HG03025 (cell line): ENCODE data around the gene SNRNP35.
"Not testable (repeated sequence)": the region's sequence is repeated elsewhere in the genome, so short reads cannot be mapped to it uniquely, and the experiment has no call there.

Source experiments
- ATAC-seq: cut with Tn5 transposase; IDR thresholded peaks from one replicate; pipeline ENCODE4 v1.9.1; 2021; ENCODE audit warnings: mild to moderate bottlenecking, moderate library complexity; ENCODE audit not compliant: unreplicated experiment, low FRiP score

Gene SNRNP35

DNA sequence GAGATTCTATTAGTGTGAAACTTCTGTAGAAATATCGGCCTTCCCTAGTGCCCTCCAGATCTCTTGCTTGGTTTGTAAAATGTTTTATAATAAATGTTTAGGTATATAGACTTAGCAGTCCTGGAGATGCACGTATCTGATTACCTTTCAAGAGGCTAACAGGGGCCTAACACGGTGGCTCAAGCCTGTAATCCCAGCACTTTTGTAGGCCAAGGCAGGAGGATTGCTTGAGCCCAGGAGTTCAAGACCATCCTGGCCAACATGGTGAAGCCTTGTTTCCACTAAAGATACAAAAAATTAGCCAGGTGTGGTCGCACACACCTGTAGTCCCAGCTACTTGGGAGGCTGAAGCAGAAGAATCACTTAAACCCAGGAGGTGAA lies 11.6 kb upstream of the SNRNP35 start:
- no peak for ATAC-seq

DNA sequence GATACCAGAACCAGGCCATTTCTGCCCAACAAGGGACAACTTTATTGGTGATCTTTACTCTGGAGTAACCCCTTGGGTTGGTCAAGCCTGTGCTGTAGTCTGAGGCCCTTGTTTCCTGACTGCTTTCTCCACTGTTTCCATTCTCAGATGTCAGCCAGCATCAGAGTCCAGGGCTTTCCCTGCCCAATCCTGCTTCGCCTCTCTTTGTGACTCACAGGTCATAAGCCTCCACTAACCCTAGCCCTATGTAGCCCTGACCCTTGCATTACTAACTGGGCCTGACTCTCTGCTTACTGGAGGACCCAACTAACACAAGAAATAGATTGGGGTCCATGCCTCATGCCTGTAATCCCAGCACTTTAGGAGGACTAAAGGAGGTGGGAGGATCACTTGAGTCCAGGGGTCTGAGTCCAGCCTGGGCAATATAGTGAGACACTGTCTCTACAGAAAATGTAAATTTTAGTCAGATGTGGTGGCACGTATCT lies 8.6 kb upstream of the SNRNP35 start:
- no peak for ATAC-seq

DNA sequence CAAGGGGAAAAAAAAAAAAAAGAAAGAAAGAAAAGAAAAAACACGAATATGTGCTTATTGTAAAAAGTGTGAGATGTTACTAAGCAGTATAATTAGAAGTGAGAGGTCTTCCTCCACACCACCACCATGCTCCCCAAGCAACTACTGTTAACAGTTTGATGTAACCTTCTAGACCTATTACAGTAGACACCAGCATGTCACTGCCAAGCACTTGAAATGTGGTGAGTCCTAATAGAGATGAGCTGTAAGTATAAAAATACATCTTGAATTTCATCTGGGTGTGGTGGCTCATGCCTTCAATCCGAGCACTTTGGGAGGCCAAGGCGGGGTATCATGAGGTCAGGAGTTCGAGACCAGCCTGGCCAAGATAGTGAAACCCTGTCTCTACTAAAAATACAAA lies 8.1 kb upstream of the SNRNP35 start:
- ATAC-seq = no peak

DNA sequence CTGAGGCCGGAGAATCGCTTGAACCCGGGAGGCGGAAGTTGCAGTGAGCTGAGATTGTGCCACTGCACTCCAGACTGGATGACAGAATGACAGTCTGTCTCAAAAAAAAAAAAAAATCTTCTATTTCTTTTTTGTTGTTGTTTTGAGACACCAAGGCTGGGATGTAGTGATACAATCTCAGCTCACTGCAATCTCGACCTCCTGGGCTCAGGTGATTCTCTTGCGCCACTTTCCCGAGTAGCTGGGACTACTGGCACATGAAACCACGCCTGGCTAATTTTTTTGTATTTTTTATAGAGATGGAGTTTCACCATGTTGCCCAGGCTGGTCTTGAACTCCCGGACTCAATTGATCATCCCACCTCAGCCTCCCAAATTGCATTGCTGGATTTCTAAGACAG lies 7.3 kb upstream of the SNRNP35 start:
- ATAC-seq = no peak

DNA sequence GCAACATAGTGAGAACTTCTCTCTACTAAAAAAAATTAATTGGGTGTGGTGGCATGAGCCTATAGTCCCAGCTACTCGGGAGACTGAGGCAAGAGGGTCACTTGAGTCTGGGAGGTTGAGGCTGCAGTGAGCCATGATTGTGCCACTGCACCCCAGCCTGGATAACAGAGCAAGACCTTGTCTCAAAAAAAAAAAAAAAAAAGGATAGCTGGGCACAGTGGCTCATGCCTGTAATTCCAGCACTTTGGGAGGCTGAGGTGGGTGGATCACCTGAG lies 5.7 kb upstream of the SNRNP35 start:
- ATAC-seq = not testable (repeated sequence)

DNA sequence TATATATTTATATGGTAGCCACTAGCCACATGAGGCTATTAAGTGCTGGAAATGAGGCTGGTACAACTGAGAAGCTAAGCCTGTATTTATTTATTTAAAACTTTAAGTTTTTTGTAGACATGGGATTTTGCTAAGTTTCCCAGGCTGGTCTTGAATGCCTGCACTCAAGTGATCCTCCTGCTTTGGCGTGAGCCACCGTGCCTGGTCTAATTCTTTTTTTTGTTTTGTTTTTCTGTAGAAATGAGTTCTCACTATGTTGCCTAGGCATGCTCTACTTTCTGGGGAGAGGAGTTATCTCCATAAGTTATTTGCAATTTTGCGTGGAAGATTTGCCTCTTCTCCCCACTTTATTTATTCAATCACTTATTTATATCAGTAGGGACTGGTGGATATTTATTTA lies 4.8 kb upstream of the SNRNP35 start:
- ATAC-seq = no peak

DNA sequence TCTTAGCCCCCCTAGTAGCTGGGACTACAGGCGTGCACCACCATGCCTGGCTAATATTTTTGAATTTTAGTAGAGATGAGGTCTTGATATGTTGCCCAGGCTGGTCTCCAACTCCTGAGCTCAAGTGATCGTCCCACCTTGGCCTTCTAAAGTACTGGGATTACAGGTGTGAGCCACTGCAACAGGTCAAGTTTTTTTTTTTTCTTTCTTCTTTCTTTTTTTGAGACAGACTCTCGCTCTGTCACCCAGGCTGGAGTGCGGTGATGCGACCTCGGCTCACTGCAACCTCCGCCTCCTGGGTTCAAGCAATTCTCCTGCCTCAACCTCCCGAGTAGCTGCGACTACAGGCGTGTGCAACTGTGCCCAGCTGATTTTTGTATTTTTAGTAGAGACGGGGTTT lies 5.2 kb downstream of the SNRNP35 start:
- not testable (repeated sequence) for ATAC-seq

DNA sequence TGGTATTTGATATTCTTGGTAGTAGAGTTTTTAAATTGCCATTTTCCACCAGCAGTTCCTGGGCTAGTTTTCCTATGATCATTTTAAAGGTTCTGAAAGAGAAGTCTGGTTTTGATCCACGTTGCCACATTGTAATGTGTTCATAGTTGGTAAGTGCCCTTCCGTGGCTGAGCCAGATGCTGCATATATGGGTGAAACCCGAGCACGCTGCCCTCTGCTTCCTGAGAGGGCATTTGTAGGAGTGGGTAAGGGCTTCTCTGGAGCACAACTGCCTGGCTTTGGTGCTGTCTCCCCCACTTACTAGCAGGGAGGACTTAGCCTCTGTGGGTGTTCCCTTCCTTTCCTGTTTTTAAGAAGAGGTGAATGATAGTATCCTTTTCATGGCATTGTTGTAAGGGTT lies 7.1 kb downstream of the SNRNP35 start:
- no peak for ATAC-seq

DNA sequence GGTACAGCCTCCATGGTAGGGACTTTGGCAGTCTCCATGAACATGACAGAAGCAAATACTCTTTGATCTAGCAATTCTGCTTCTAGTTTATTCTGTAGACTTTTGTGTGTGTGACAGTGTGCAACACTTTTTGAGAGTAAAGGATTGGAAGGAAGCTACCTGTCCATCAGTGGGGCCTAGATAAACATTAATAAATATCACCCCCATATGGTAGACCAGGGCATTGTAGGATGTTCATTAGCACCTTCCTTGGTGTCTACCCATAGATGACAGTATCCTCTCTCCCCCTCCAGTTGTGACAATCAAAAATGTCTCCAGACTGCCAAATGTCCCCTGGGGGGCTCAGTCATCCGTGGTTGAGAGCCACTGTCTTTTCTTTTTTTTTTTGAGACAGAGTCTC lies 10.8 kb downstream of the SNRNP35 start:
- ATAC-seq = no peak

DNA sequence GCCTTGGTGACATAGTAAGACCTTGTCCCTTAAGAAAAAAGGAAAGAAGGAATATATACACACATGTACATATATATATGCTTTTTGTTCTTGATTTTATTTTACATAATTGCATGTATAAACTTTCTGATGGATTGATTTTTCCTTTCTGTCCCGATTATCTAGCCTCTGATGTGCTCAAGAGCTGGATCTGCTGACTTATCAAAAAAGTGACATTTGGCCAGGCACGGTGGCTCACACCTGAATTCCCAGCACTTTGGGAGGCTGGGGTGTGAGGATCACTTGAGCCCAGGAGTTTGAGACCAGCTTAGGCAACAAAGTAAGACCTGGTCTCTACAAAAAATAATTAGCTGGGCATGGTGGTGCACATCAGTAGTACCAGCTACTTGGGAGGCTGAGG lies 12.0 kb downstream of the SNRNP35 start:
- no peak for ATAC-seq

DNA sequence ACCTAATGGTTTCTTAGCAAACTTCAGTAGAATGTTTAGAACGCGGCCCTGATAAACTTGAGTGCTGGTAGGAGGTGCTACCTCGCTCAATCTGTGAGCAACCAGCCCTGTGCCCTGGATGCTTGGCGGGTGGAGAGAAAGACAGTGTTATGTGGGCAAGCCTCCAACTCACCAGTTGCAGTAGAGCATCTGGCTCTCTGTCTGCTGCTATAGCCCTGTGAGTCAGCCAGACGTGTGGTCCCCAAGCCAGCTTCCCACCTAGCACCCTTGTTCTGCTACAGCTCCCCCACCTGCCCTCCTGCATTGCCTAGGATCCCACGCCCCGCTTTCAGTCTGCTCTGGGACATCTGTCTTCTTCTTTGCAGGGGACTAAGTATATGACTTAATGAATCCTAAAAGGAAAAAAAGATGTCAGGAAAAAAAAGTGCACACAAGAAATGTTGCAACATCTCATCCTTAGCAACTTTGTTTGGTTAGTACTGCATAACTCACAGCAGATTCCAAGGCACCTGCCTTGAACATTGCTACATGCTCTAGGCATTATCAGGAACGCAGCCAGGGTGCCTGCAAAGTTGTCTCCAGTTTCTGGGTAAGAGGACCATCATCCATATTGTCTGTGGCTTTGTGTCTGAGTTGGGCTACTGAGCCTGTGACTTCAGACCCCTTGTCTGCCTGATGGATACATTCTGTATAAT lies 13.6 kb downstream of the SNRNP35 start:
- ATAC-seq = no peak

DNA sequence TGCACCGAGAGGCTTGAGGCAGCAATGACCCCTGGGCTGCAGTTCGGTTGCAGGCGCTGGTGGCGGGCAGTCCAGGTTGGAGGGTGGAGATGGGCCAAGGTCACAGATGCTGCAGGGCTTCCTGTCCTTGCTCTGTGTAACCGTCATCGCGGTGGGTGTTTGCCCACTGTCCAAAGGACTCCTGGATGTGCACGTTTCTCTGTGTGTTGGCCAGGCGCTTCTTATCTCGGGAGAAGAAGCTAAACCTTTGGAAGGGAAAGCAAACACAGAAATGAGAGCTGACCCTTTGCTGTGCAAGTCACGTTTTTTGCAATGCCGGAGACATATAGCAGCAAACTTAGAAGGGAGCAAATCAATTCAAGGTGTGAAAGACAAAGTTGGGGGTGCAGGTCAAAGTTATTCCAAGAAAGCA lies 14.5 kb downstream of the SNRNP35 start:
- ATAC-seq = no peak

DNA sequence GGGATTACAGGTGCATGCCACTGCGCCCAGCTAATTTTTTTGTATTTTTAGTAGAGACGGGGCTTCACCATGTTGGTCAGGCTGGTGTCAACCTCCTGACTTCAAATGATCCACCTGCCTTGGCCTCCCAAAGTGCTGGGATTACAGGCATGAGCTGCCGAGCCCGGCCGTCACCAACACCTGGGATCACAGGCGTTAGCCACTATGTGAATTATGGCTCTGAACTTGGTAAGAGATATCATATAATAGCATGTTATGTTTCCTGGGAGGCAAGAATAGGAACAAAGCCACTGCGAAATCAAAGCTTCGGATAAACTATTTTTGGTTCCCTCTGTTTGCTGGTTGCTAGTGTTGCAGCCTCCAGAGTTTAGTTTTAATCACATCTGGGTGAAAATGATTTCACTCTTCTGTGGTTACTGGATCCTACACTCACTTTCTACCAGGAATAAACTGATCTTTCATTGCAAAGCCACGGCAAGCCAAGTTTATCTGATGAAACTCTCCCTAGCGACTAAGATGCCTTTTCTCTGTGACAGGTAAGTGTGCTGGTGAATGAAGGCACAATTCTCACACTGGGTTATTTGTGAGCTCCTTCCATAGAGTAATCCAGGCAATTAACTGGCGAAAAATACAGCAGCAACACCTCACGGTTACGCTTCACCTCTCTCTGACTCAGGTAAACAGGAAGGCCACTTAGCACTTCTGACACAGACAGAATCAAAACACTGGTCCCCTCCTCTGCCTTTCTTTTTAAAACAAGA lies 16.7 kb downstream of the SNRNP35 start:
- no peak for ATAC-seq

DNA sequence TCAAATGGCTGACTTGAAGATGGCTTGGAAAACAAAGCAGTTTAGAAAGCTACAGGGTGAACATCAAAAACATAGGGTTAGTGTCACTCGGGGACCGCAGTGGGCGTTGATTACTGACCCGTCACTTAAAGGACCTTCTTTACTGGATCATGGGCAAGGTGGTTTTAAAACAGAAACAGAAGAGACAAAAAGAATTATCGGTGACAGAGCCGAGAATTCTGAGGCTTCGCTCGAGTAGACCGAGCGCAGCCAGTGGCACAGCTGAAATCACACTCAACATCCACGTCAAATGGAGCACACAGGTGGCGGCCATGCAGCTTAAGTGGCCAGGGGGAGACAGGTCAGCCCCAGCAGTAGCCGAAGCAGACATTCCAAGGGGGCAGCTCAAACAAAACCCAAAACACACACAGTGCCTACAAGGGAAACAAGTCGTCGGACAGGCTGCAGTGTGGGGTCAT lies 17.3 kb downstream of the SNRNP35 start:
- no peak for ATAC-seq

DNA sequence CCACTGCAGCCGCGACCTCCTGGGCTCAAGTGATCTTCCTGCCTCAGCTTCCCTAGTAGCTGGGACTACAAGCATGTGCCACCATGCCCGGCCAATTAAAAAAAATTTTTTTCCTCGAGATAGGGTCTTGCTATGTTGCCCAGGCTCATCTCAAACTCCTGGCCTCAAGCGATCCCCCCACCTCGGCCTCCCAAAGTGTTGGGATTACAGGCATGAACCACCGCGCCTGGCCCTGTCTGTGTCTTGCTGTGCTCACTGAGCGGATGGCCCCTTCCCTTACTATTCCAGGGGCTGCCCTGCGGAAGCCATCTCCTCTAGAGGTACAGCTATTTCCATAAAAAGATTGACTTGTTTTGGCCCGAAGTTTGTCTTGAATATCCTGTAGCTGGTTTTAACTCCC lies 20.1 kb downstream of the SNRNP35 start:
- no peak for ATAC-seq

DNA sequence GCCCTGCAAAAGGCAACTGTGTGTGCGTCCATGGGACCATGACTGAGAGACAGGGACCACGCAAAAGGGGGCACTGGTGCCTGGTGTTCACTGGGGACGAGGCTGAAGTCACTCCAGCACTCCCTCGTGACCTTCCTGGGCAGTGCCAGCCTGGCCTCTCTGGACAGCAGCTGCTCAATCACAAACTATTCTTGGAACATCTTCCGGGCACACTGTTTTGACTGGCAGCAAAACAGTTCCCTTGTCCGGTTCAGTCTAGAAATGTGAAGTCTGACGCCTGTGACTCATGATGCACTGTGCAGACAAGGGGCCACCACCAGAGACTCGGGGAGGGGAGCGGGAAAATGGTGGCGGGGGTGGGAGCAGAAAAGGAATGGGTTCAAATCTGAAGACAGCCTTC lies 20.8 kb downstream of the SNRNP35 start:
- ATAC-seq = no peak

DNA sequence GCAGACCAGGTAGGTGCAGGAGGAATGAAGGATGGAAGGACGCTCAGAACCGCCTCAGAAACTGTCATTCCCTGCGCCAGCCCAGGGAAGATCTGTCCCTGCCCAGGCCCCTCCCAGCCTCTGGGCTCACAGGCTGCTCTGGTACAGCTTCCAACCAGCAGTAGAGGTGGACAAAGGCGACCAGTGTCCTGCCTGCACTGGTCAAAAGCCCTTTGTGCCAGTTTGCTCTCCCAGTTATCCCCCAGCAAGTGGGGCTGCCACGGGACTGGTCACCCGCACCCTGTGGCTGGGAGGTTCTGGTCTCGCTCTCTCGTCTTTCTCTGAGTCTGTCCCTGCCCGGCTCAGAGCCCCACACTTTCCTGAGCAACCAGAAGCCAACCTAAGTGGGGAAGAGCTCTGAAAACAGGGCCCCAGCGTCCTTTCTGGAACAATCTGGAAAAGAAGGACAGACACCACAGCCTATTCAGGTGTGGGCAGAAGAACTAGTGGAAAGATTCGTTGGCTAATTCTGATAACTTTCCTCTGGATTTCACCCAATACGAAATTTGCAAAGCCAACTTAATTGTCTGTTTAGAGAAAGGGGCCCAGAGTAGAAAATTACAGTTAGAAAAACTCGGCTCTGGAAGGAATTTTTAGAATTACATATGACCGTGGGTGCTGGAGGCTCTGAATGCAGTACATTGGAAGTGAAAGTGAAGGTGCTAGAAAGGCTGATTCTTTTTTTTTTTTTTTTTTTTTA lies 21.7 kb downstream of the SNRNP35 start:
- ATAC-seq = no peak

DNA sequence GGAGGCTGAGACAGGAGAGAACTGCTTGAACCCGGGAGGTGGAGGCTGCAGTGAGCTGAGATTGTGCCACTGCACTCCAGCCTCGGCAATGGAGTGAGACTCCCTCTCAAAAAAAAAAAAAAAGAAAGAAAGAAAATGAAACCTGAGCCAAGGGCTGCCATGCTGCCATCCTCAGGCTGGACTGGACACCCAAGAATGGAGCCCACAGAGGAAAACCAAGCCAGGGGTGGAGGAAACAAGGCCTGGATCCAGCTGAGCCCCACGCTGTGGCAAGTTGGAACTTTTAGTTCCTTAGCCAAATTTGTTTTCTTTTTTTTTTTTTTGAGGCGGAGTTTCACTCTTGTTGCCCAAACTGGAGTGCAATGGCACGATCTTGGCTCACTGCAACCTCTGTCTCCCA lies 23.3 kb downstream of the SNRNP35 start:
- not testable (repeated sequence) for ATAC-seq

DNA sequence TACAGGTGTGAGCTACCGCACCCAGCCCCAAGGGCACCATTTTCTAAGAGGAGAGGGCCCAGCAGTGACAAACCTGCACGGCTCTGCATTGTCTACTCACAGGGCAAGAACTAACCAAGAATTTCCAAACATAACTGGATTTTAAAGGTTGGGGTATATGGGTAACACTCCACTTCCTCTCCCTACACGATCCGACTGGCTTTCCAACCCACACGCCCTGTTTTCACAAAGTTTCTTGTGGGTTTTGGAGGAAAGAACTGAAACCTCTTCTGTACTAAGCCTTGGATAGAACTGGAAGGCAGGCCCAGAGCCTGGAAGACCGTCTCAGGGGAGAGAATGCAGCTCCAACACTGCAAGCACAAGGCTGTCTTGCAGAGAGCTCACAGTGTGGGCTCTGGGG lies 24.9 kb downstream of the SNRNP35 start:
- no peak for ATAC-seq

DNA sequence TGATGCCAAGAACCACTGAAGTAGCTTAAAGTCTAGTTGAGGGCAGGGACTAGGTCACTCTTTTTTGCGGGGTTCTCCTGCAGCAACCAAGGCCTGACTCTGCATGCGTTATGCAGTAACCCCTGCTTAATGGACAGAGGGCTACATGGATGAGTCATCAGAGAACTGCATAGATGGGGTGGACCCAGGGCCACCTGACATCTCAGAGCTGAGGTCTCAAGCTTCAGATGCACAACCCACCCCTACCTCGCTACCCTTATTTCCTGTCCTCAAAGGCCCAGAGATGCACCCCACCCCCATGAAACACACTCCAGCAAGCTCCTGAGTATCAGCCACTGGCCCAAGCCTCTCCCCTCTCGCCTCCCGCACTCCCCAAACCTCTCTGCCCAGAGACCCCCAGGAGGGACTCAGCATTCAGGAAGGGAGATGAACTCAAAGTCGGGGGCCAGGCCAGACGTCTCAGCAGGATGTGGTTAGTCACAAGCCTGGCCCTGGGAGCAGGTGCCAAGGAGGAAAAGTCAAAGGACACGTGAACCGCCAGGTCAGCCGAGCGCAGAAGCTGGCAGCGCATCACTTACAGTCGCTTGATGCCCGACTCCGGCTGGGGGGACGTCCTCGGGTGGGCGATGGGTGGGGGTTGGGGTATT lies 25.8 kb downstream of the SNRNP35 start:
- ATAC-seq = no peak

DNA sequence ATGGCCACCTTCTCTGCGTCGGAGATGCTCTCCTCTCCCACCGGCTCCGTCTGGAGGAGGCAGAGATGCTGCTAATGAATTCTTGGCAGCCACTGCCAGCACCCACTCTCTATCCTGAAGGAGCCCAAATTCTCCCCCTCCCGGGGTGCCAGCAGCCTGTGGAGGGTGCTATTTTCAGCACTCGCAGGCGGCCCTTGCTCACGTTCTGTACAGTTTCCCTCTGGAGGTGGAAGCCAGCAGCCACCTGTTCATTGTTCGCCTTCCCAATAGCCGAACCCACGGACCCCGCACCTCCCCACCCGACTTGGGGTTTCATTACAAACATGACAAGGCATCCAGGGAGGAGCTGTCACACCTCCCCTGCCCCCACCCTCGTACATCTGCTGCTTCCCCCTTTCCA lies 27.8 kb downstream of the SNRNP35 start:
- no peak for ATAC-seq
